Measurements from ENCODE around the gene RETN.

The RETN gene

GRCh38 chr19:7703332-7703731 lies 34.5 kb downstream of the RETN start:
- ATAC-seq = peak; percentile 18; the same call in 1 of the 3 replicates
- TF ChIP-seq SNAI2 (CRISPR knock-in tag; IDR thresholded peaks at IDR 0.05) (no peak), ARNTL (CRISPR knock-in tag; IDR thresholded peaks at IDR 0.05; ENCODE audit: borderline replicate concordance, low read depth) (no peak), PPARA (CRISPR knock-in tag; IDR thresholded peaks at IDR 0.05; ENCODE audit: borderline replicate concordance) (no peak), OSR1 (CRISPR knock-in tag; IDR thresholded peaks at IDR 0.05) (no peak), BACH2 (CRISPR knock-in tag; IDR thresholded peaks at IDR 0.05; ENCODE audit: borderline replicate concordance) (no peak), CSRNP3 (CRISPR knock-in tag; IDR thresholded peaks at IDR 0.05) (no peak), ZC3H10 (CRISPR knock-in tag; IDR thresholded peaks at IDR 0.05) (no peak), TCF4 (CRISPR knock-in tag; IDR thresholded peaks at IDR 0.05; ENCODE audit: borderline replicate concordance) (no peak), ZNF565 (CRISPR knock-in tag; conservative IDR thresholded peaks at IDR 0.05; ENCODE audit: low read depth) (no peak), ZFP30 (CRISPR knock-in tag; IDR thresholded peaks at IDR 0.05) (no peak), ZNF8 (CRISPR knock-in tag; IDR thresholded peaks at IDR 0.05) (no peak), TOX (CRISPR knock-in tag; IDR thresholded peaks at IDR 0.05; ENCODE audit: borderline replicate concordance) (no peak), CREB5 (CRISPR knock-in tag; IDR thresholded peaks at IDR 0.05; ENCODE audit: low read depth) (no peak), ZNF70 (CRISPR knock-in tag; IDR thresholded peaks at IDR 0.05) (no peak), ISL1 (CRISPR knock-in tag; IDR thresholded peaks at IDR 0.05) (no peak), ESRRG (CRISPR knock-in tag; IDR thresholded peaks at IDR 0.05) (no peak), ZFP3 (CRISPR knock-in tag; IDR thresholded peaks at IDR 0.05) (no peak), TSHZ2 (CRISPR knock-in tag; IDR thresholded peaks at IDR 0.05) (no peak)

- TF ChIP-seq TOX (CRISPR knock-in tag; IDR thresholded peaks at IDR 0.05; ENCODE audit: borderline replicate concordance) = no peak
- TF ChIP-seq ISL1 (CRISPR knock-in tag; IDR thresholded peaks at IDR 0.05) = no peak
- TF ChIP-seq ESRRG (CRISPR knock-in tag; IDR thresholded peaks at IDR 0.05) = no peak
- no peak for TF ChIP-seq GLIS3 (CRISPR knock-in tag; IDR thresholded peaks at IDR 0.05)
- TF ChIP-seq OSR1 (CRISPR knock-in tag; IDR thresholded peaks at IDR 0.05) = no peak
- no peak for TF ChIP-seq CREB5 (CRISPR knock-in tag; IDR thresholded peaks at IDR 0.05; ENCODE audit: low read depth)
- TF ChIP-seq CSRNP3 (CRISPR knock-in tag; IDR thresholded peaks at IDR 0.05) = no peak
- no peak for TF ChIP-seq SNAI2 (CRISPR knock-in tag; IDR thresholded peaks at IDR 0.05)
- TF ChIP-seq ZNF565 (CRISPR knock-in tag; conservative IDR thresholded peaks at IDR 0.05; ENCODE audit: low read depth) = no peak
- no peak for TF ChIP-seq ZFP30 (CRISPR knock-in tag; IDR thresholded peaks at IDR 0.05)
- TF ChIP-seq ARNTL (CRISPR knock-in tag; IDR thresholded peaks at IDR 0.05; ENCODE audit: borderline replicate concordance, low read depth) = no peak
- TF ChIP-seq ZNF8 (CRISPR knock-in tag; IDR thresholded peaks at IDR 0.05) = no peak
- TF ChIP-seq ZFP3 (CRISPR knock-in tag; IDR thresholded peaks at IDR 0.05) = no peak
- no peak for TF ChIP-seq PPARA (CRISPR knock-in tag; IDR thresholded peaks at IDR 0.05; ENCODE audit: borderline replicate concordance)
- TF ChIP-seq BACH2 (CRISPR knock-in tag; IDR thresholded peaks at IDR 0.05; ENCODE audit: borderline replicate concordance) = no peak
- TF ChIP-seq ZNF70 (CRISPR knock-in tag; IDR thresholded peaks at IDR 0.05) = no peak
- TF ChIP-seq RARB (CRISPR knock-in tag; IDR thresholded peaks at IDR 0.05) = no peak
- no peak for TF ChIP-seq POU6F1 (CRISPR knock-in tag; IDR thresholded peaks at IDR 0.05; ENCODE audit: borderline replicate concordance, low read depth)
- ATAC-seq = no peak
Measured at GRCh38 chr19:7704280-7705060, 35.6 kb downstream of the RETN start.

Data from SK-N-SH treated with all-trans-retinoic acid at 6 μM for 48 hours (cell line).